Ramos (cell line): ENCODE data around the gene ZNF772.
"Not testable (repeated sequence)": the region's sequence is repeated elsewhere in the genome, so short reads cannot be mapped to it uniquely, and the experiment has no call there.

Source experiments
- in situ Hi-C: fragments of 300-500 bp; cut with MboI; formaldehyde crosslinking; loops from one replicate; pipeline ENCODE4 v1.14.3; 2022; ENCODE audit warnings: low sequenced_read_pairs; ENCODE audit not compliant: unreplicated experiment

Gene ZNF772

DNA sequence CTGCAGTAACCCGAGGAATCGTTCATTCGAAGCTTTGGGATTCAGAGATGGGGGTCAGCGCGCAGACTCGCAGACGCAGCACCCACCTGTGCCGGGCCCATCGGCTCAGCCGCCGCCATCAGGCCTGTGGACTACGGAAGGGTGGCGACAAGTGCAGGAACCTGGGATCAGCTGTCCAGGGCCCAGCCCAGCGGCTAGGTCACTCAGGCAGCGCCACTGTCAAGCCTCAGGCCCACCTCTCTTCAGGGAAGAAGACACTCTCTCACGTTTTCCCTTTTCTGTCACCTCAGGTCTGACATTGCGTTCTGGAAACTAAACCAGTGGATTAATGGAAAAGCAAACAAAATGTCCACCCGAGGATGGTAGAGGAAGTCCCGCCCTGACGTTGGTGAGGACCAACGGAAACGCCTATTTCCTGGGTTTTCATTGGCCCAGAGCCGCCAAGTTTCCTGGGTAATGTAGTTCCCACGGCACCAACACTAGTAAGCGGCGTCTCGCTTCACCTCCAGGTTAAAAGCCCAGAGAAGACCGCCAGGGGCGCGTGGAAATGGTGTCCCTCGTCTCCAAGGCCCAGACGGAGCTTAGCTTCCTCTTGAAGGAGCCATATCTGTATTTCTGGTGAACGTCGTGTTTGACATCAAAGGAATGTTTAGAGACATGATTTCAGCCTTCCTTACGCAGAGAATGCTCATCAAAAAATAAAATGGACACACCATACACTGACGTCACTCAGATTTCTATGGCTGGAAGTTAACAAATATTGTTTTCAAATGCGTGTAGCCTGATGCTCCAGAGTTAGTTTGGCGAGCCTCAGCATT is at the start of gene ZNF772:
TSS of gene ZNF772 (minus strand) at position 376 of the 818 bp plus-strand sequence. CDS start at position 119, 257 bp downstream.
- in situ Hi-C loops = no loop called here

DNA sequence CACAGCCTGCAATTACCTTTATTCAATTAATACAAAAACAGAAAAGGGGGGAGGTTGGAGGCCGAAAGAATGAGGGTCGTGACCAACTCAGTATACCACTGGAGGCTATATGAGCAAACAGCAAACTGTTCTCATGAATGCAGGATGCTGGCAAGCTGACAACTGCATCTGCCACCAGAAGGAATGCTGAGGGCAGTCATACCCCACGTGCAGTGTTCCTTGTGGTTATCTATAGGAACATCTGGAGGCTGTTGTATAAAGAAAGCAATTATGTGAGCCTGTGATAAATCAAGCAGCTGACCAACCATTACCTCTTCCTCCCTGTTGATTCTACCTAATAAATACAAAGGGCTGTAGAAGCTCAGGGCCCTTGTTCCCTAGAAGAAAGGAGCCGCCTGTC is 40.7 kb upstream of the ZNF772 start:
- in situ Hi-C loops = not testable (repeated sequence)

DNA sequence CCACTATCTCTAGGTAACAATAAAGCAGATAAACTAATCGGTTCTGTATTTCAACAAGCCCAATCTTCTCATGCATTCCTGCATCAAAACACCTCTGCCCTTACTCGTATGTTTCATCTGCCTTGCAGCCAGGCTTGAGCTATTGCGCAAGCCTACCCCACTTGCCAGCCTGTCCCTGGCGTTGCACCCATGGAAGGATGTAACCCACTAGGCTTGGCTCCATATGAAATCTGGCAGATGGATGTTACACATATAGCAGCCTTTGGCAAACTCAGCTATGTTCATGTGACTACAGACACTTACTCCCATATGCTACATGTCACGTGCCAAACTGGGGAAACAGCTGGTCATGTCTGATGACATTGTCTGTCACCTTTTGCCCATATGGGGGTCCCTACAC is 37.9 kb upstream of the ZNF772 start:
- in situ Hi-C loops = no loop called here

DNA sequence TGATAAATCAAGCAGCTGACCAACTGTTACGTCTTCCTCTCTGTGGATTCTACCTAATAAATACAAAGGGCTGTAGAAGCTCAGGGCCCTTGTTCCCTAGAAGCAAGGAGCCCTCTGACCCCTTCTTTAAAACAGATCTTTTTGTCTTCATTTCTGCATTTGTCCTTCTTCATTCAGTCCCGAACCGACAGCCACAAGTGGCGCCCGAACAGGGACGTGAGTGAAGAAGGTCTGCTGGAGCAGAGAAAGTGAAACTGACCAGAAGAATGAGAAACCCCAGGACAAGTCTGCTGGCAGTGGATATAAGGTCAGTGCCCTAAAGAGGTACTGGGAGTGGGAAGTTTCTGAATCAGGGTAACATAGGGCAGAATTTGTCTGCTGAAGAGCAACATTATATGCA is 35.5 kb upstream of the ZNF772 start:
- in situ Hi-C loops = no loop called here

DNA sequence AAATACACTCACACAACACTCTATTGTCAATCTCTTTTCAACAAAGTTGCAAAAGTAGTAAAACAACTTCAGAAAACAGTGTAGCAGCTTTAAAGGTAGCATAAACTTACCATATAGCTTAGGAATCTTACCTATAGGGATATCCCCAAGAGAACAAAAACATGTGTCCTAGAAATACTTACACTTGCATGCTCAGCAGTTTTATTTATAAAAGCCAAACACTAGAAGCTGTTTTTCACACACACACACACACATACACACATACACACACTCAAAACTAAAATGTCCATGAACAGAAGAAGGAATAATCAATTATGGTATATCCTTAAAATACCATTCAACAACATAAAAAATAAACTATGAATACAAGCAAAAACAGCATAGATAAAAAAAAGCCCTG is 34.1 kb upstream of the ZNF772 start:
- in situ Hi-C loops = no loop called here

DNA sequence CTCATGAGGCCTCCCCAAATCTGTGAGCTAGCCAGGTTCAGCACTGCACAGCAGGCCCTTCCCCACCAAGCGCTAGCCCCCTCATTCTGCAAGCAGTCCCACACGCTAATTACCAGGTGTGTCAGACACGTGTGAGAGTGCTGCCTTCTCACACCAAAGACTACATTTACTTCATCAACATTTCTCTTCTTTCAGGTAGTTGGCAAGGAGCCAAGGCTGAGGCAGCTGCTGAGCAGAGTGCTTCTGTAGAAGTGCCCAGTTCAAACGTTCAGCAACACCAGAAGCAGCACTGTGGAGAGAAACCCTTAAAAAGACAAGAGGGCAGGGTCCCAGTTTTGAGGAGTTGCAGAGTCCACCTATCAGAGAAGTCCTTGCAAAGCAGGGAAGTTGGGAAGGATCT is 28.8 kb upstream of the ZNF772 start:
- in situ Hi-C loops = no loop called here

DNA sequence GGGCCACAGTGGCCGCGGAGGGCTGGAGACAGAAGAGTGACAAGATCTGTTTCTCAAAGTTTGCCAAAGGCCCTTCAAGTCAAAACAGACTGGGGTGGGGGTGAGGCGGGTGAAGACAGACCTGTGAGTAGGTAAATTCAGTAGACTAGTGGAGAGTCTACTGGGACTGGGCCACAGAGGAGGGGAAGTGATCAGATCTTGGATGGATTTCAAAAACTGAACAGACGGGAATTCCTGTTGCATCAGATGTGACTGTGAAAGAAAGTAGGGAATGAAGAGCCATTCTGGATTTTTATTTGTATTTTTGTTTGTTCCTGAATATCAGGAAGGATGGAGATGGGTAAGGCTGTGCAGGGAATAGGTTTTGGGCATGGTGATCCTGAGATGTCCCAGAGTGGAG is 23.0 kb upstream of the ZNF772 start:
- in situ Hi-C loops = not testable (repeated sequence)

DNA sequence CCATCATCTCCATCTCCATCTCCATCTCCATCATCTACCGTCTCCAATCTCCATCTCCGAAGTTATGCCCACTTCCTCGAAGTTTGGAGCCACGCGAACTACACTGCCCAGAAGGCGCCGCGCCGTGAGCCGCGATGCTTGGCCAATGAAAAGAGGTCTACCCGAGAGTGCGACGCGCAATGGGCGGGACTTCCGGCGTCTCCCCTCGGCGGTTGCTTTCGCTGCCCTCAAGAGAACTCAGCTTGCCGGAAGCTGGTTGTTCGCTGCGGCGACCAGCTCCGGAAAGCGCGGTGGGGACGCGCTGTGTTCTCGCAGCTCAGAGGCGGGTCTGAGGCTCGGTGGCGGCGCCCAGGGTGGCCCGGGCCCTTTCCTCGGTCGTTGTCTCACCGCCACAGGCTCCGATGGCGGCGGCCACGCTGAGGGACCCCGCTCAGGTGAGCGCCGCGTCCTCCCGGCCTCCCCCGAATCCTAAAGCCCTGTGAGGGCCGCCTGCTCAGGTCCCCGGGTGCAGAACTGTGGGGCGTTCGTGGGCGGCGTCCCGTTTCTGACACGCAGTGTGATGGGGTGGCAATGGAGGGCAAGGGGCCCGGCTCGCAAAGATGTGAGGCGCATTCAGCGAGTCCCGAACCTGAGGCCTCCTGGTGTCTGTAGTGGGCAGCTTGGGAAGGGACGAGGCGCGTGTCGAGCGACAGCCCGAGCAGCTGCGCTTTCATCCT is 22.5 kb upstream of the ZNF772 start, which contains the start of gene ZNF773:
TSS of gene ZNF773 (plus strand) at position 259 of the 716 bp plus-strand sequence. CDS start at position 402, 143 bp downstream.
- in situ Hi-C loops = not testable (repeated sequence)

DNA sequence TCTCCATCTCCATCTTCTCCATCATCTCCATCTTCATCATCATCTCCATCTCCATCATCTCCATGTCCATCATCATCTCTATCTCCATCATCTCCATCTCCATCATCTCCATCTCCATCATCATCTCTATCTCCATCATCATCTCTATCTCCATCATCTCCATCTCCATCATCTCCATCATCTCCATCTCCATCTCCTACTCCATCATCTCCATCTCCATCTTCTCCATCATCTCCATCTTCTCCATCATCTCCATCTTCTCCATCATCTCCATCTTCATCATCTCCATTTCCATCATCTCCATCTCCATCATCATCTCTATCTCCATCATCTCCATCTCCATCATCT is 21.9 kb upstream of the ZNF772 start:
- in situ Hi-C loops = not testable (repeated sequence)

DNA sequence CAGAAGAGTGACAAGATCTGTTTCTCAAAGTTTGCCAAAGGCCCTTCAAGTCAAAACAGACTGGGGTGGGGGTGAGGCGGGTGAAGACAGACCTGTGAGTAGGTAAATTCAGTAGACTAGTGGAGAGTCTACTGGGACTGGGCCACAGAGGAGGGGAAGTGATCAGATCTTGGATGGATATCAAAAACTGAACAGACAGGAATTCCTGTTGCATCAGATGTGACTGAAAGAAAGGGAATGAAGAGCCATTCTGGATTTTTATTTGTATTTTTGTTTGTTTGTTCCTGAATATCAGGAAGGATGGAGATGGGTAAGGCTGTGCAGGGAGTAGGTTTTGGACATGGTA is 10.9 kb upstream of the ZNF772 start:
- in situ Hi-C loops = not testable (repeated sequence)

DNA sequence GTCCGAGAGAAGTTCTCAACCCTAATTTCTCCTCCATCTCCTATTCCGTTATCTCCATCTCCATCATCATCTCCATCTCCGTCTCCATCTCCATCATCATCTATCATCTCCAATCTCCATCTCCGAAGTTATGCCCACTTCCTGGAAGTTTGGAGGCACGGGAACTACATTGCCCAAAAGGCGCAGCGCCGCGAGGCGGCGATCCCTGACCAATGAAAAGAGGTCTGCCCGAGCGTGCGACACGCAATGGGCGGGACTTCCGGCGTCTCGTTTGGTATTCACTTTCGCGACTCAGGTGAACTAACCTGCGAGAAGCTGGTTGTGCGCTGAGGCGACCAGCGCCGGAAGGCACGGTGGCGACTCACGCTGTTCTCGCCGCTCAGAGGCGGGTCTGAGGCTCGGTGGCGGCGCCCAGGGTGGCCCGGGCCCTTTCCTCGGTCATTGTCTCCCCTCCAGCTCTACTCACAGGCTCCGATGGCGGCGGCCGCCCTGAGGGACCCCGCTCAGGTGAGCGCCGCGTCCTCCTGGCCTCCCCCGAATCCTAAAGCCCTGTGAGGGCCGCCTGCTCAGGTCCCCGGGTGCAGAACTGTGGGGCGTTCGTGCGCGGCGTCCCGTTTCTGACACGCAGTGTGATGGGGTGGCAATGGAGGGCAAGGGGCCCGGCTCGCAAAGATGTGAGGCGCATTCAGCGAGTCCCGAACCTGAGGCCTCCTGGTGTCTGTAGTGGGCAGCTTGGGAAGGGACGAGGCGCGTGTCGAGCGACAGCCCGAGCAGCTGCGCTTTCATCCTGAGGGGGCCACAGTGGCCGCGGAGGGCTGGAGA is 10.3 kb upstream of the ZNF772 start, which contains the start of gene ZNF419:
TSS of gene ZNF419 (plus strand) at position 274 of the 822 bp plus-strand sequence. CDS start at position 475, 201 bp downstream.
- in situ Hi-C loops = not testable (repeated sequence)

DNA sequence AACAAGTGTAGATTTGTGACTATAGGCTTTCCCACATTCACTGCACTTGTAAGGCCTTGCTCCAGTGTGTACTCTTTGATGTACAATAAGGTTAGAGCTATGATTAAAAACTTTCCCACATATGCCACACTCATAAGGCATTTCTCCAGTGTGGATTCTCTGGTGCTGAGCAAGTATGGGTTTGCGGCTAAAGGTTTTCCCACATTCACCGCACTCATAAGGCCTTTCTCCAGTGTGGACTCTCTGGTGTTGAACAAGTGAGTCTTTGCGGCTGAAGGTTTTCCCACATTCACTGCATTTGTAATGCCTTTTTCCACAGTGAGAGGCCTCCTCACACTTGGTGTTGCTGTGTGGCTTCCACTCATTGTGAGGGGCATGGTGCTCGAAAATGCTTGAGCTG is 3.7 kb downstream of the ZNF772 start:
- in situ Hi-C loops = no loop called here

DNA sequence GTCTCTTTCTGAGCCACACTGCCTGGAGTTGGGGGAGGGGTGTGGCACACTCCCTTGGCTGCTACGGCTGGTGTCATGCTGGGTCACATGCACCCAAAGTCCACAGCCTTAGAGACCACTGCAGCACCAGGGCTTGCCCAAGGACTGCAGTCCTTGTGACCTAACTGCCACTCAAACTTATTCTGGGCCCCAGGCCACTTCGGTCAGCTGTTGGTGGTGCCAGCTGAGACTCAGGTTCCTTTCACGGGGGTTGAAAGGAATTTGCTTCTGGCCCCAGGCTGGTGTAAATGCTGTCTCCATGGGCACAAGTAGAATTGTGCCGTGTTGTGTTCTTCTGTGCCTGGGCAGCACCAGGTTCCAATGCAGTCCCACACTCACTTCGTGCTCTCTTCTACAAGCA is 10.9 kb downstream of the ZNF772 start:
- in situ Hi-C loops = no loop called here

DNA sequence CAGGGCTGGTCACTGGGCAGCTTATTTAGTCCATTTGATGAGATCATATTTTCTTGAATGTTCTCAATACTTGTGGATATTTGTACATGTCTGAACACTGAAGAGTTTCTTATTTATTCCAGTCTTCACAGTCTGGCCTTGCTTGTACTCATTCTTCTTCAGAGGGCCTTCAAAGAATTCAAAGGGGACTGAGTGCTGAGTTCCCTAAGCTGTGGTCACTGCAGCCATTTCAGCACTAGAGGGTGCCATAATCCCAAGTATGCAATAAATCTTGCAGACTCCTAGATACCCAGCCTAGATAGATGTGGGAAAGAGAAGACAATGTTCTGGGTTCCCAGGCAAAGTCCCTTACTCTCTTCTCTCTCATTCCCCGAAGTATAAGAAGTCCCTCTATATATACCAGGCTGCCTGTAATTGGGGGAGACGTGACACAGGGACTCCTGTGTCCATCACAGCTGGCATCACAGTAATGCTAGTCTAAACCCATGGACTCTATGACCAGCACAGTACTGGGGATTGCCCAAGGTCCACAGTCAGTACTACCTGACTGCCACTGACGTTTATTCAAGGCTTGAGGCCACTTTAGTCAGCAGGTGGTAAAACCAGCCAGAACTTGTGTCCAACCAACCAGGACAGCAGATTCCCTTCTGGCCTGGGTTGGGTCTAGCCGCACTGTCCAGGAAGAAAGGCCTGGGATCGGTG is 11.5 kb downstream of the ZNF772 start:
- in situ Hi-C loops = no loop called here

DNA sequence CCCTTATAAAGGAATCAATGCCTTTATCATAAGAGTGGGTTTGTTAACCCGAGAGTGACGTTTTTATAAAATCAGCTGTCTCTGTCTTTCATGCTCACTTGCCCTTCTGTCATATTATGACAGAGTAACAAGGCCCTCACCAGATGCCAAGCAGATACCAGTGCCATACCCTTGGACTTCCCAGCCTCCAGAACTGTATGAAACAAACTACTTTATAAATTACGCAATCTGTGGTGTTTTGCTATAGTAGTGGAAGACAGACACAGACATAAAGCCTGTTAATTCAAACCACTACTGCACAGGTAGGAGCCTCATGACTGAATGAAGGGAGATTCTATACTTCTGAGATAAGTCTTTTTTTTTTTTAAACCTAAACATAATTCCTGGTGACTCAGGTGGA is 25.1 kb downstream of the ZNF772 start:
- in situ Hi-C loops = no loop called here

DNA sequence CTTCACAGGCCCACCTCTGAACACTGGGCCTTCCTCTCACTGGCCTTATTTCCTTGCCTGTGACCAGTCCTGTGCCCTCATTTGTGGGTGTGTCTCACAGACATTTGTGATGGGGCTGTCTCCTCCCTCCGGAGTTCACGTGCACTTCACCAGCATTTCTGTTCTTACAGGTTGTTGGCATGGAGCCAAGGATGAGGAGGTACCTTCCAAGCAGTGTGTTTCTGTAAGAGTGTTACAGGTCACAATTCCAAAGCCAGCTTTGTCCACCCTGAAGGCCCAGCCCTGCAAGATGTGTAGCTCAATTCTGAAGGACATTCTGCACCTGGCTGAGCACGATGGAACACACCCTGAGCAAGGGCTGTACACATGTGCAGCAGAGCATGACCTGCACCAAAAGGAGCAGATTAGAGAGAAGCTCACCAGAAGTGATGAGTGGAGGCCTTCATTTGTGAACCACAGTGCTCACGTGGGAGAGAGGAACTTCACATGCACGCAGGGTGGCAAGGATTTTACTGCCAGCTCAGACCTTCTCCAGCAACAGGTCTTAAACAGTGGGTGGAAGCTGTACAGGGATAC is 34.2 kb downstream of the ZNF772 start:
- in situ Hi-C loops = no loop called here

DNA sequence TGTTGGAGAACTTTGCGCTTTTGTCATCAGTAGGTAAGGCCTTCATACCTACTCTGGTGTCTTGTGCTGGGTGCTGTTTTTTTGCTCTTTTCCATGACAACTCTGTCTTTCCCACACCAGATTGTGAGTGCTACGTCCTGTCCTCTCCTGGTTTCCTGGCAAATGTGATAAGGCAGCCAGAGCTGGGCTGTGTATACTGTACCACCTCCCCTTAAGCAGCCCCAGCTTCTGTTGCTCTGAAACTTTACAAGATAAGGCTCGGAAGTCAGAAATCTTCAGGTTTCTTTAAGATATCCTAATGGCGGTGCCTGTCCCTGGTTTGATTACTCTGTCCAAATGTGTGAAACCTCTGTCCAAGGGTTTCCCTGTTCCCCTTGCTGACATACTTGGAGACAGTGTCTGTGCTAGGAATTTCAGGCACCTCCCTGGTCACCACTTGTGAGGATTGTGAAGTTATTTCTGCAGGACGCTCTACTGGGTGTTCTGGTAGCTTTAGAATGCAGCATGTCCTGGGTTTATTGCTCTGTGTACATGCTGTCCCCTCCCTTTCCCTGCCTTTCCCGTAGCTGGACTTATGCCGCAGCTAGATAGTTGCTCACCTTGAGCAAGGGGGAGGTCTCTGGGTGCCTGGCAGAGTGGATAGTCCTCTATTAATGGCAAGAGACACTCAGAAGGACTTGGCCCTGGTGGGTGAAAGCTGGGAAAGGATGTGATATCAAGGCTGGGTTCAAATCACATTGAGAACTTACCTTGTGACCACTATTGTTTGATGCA is 35.2 kb downstream of the ZNF772 start:
- in situ Hi-C loops = no loop called here

DNA sequence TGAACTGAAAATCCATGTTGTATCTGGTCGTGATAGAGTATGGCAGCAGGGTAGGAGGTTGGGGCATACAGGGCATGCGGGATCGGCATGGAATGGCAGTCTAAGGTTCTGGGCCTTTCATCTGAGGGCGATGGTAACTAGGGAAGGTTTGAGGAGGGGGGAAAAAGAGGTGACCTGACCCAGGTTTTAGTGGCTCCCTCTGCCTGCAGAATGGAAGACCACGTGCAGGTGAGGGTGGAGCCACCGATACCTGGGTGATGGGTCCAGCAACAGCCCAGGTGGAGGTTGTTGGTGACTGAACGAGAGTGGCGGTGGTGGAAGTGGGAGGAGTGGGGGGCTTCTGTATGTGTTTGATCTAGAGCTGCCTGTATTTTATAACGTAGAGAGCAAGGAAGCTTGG is 38.4 kb downstream of the ZNF772 start:
- in situ Hi-C loops = no loop called here

DNA sequence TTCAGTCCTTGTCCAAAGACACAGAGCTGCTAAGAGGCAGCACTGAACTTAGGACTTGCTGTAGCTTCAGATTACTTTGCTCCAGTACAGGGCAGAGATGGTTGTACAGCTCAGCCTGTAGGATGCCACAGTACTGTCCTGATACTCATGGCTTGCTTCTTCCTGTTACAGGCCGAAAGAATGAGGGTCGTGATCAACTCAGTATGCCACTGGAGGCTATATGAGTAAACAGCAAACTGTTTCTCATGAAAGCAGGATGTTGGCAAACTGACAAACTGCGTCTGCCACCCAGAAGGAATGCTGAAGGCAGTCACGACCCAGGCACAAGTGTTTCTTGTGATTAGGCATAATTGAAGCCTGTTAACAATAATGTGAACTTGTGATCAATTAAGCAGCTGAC is 39.4 kb downstream of the ZNF772 start:
- in situ Hi-C loops = no loop called here
